Endothelial cell (in vitro differentiated cells): ENCODE data around the gene TMEM74B. TPM values are rescaled to one million over a fixed set of nuclear protein-coding genes. Genes with fewer than 3 reads are reported as not detected.
A peak's percentile ranks its signal among the peaks of the same experiment; 100 is the strongest.

Experiments
- DNase-seq: peaks from one replicate; pipeline ENCODE4 v3.0.0; 2021; ENCODE audit warnings: low spot score
- H3K27ac Mint-ChIP-seq: one replicate; pipeline ENCODE4 v1.8.0; 2021; ENCODE audit warnings: mixed read lengths, inconsistent platforms; ENCODE audit not compliant: unreplicated experiment
- H3K27me3 Mint-ChIP-seq: one replicate; pipeline ENCODE4 v1.8.0; 2021; ENCODE audit warnings: mild to moderate bottlenecking, moderate library complexity, mixed read lengths, inconsistent platforms; ENCODE audit not compliant: unreplicated experiment
- H3K36me3 Mint-ChIP-seq: one replicate; pipeline ENCODE4 v1.8.0; 2021; ENCODE audit warnings: mild to moderate bottlenecking, low read depth, mixed read lengths, inconsistent platforms; ENCODE audit not compliant: unreplicated experiment
- H3K4me1 Mint-ChIP-seq: one replicate; pipeline ENCODE4 v1.8.0; 2021; ENCODE audit warnings: mild to moderate bottlenecking, mixed read lengths, inconsistent platforms; ENCODE audit not compliant: unreplicated experiment
- H3K4me3 Mint-ChIP-seq: one replicate; pipeline ENCODE4 v1.8.0; 2021; ENCODE audit warnings: mild to moderate bottlenecking, mixed read lengths, inconsistent platforms; ENCODE audit not compliant: unreplicated experiment
- H3K9me3 Mint-ChIP-seq: one replicate; pipeline ENCODE4 v1.8.0; 2021; ENCODE audit warnings: mixed read lengths, inconsistent platforms; ENCODE audit not compliant: unreplicated experiment
- total RNA-seq: library from RNA; stranded (reverse); fragmentation: NEBNext Ultra II Directional; extraction: Animal tissue kit (Norgen Biotek cat#: 25700); gene quantifications from one replicate; pipeline ENCODE4 v1.2.1, GENCODE V29; 2021; ENCODE audit not compliant: unreplicated experiment
- TF ChIP-seq, protein P1 (sequence below): fragments of 200-600 bp; sonication (generic); IDR thresholded peaks from one replicate; pipeline ENCODE4 v1.5.0; 2021; ENCODE audit warnings: antibody characterized with exemption; ENCODE audit not compliant: unreplicated experiment

The TMEM74B gene
- total RNA-seq, 1 donor from 2014 or later: 35.4 TPM

DNA sequence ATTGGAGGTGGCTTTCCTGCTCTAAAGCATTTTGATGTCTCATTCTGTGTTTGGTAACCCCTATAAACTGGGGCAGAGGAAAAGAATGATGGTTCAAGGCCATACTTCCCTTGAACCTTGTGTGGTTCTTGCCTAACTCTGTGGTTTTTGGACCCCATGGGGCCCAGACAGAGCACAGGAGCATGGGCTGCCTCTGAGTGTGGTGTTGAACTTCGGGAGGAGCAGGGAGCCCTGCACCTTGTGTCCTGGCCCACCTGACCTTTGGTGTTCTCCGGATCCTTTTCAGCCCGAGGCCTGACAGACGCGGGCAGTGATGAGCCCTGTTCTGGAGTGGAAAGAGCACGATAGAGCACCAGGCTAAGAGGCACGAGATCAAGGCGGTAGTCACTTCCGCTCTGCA, 18.8 kb downstream of the TMEM74B start:
- Mint-ChIP-seq H3K4me1 (peaks cover 27% of the 10 kb centered on the region), H3K4me3 (no peak overlapping the region), H3K36me3 (peaks cover 63% of the 10 kb centered on the region), H3K27me3 (no peaks in the 10 kb centered on the region), H3K9me3 (no peaks in the 10 kb centered on the region), H3K27ac (no peak overlapping the region)
- no peak for DNase-seq
- TF ChIP-seq, protein P1, sequence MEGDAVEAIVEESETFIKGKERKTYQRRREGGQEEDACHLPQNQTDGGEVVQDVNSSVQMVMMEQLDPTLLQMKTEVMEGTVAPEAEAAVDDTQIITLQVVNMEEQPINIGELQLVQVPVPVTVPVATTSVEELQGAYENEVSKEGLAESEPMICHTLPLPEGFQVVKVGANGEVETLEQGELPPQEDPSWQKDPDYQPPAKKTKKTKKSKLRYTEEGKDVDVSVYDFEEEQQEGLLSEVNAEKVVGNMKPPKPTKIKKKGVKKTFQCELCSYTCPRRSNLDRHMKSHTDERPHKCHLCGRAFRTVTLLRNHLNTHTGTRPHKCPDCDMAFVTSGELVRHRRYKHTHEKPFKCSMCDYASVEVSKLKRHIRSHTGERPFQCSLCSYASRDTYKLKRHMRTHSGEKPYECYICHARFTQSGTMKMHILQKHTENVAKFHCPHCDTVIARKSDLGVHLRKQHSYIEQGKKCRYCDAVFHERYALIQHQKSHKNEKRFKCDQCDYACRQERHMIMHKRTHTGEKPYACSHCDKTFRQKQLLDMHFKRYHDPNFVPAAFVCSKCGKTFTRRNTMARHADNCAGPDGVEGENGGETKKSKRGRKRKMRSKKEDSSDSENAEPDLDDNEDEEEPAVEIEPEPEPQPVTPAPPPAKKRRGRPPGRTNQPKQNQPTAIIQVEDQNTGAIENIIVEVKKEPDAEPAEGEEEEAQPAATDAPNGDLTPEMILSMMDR: no peak

DNA sequence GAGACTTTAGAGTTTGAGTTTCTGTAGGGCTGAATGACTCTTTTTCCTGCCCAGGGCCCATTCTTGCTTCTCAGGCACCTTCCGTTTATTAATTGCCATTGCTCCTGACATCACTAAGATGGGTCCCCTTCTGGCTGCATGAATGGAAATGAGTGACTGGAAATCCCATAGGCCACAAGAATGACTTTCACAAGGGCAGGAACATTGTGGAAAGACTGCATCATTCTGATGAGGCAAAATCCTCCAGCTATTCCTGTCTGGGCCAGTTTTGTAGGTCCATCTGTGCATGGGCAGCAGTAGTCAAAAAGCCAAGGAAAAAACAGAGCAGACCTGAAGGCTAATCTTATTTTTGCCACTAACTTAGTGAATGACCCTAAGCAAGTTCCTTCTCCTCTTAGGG, 19.3 kb downstream of the TMEM74B start:
- no peak overlapping the region for H3K27ac Mint-ChIP-seq
- peak overlapping the region; percentile 20 for H3K4me3 Mint-ChIP-seq
- no peaks in the 10 kb centered on the region for H3K27me3 Mint-ChIP-seq
- peaks cover 67% of the 10 kb centered on the region for H3K36me3 Mint-ChIP-seq
- peaks cover 27% of the 10 kb centered on the region for H3K4me1 Mint-ChIP-seq
- no peak for DNase-seq
- no peaks in the 10 kb centered on the region for H3K9me3 Mint-ChIP-seq
- TF ChIP-seq, protein P1: no peak

DNA sequence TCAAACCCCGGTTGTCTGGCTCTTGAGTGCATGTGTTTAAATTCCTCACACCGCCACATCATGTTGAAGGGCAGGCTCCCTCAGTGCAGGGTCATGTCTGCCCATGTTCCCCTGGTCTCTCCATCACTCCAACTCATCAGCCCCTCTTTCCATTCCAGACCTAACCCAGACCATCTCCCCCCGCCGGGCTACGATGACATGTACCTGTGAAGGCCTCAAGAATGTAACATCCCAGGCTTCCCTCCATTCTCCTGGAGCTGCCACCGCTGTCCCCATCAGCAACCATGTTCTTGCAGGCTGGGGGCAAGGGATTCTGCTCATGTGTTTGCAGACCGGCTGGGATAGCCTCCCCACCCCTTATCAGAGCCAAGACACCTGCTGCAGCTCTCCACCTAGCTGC, 19.9 kb downstream of the TMEM74B start:
- TF ChIP-seq, protein P1: no peak
- Mint-ChIP-seq H3K36me3 (peaks cover 62% of the 10 kb centered on the region), H3K27me3 (no peaks in the 10 kb centered on the region), H3K4me1 (peaks cover 22% of the 10 kb centered on the region), H3K9me3 (no peaks in the 10 kb centered on the region), H3K27ac (peak overlapping the region; percentile 1), H3K4me3 (peak overlapping the region; percentile 20)
- no peak for DNase-seq

DNA sequence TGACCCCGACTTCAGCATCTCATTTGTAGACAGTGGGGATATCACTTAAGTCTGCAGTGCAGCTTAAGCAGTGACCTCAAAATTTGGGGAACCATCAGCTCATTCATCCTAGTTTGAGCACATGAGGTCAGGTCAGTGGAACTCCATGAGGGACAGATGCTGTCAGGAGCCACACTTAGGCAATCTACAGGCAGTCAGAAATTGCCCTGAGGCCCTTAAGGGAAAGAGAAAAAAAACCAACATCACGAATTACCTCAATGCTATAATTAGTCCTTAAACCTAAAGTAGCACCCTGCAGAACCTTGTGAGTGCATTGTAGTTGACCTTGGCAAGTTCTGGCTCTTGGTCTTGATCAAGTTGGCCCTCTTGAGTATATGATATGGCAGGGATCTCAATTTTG, 21.1 kb downstream of the TMEM74B start:
- TF ChIP-seq, protein P1: no peak
- Mint-ChIP-seq H3K4me1 (peaks cover 22% of the 10 kb centered on the region), H3K36me3 (peaks cover 54% of the 10 kb centered on the region), H3K27ac (no peak overlapping the region), H3K4me3 (no peak overlapping the region), H3K9me3 (no peaks in the 10 kb centered on the region), H3K27me3 (no peaks in the 10 kb centered on the region)
- no peak for DNase-seq

DNA sequence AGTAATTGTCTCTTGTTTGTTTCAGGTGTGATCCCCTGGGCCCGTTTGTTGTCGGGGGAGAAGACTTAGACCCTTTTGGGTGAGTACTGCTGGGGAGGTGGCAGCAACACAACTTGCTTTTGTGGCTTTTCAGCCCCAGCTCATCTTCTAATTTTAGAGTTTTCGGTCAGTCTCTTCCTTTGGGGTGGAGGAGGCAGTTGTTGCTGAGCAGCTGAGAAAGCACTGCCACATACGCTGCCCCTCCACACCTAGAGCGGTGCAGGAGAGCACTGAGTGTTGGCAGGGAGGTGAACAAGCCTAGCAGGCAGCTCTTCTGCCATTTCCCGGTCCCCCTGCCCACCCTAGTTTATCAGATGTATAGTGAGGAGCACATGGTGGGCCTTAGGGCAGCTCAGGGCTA, 21.7 kb downstream of the TMEM74B start:
- no peak overlapping the region for H3K27ac Mint-ChIP-seq
- H3K27me3 Mint-ChIP-seq: no peaks in the 10 kb centered on the region
- no peaks in the 10 kb centered on the region for H3K9me3 Mint-ChIP-seq
- no peak overlapping the region for H3K4me3 Mint-ChIP-seq
- peaks cover 49% of the 10 kb centered on the region for H3K36me3 Mint-ChIP-seq
- TF ChIP-seq, protein P1: no peak
- peaks cover 19% of the 10 kb centered on the region for H3K4me1 Mint-ChIP-seq
- DNase-seq: no peak
